ENCODE measurements around the gene EML1. TPM values are rescaled to one million over a fixed set of nuclear protein-coding genes. Genes with fewer than 3 reads are reported as not detected.

EML1 gene
- total and polyA plus RNA-seq, 2 donors from 2014 or later = 7.9 to 35.9 TPM

DNA sequence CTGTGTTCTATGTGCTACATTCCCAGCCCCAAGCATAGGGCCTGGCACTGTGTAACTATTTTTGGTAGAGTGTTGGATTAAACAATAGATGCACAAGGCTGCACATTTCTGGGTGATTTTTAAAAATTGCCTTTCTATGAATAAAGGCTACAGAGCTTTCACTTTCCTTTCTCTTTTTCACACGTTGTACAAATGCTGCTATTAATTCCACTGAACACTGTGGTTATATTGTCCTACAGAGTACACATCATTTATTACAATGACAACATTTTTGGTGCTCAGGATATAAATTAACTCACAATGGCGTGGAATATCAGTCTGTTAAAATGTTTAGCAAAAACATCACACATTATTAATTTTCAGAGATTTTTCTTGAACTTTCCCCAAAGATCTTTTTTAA lies 3.6 kb upstream of the EML1 start:
- Histone ChIP-seq H3K27me3 (ENCODE audit: control insufficient read depth, insufficient read depth, low read length) (no peaks in the 10 kb centered on the region), H3K27ac (ENCODE audit: low read depth in 2 of 2, low read length in 2 of 2) (no peak overlapping the region), H3K9me3 (ENCODE audit: control insufficient read depth in 2 of 3, insufficient read depth in 1 of 3, low read length in 3 of 3) (no peaks in the 10 kb centered on the region), H3K9ac (ENCODE audit: low read length in 3 of 3) (no peak overlapping the region), H3K4me3 (ENCODE audit: low read length in 3 of 3) (no peak overlapping the region), H3K4me1 (ENCODE audit: control insufficient read depth in 2 of 3, insufficient read depth in 2 of 3, low read depth in 1 of 3, low read length in 3 of 3) (peaks cover 0 to 14% (median 0%) of the 10 kb centered on the region in 3 donors), H3K36me3 (ENCODE audit: control insufficient read depth in 2 of 3, insufficient read depth in 3 of 3, low read length in 3 of 3) (no peaks in the 10 kb centered on the region)
- DNase-seq = no peak
- FAIRE-seq = no peak
- TF ChIP-seq CTCF (IDR thresholded peaks at IDR 0.05; ENCODE audit: borderline replicate concordance, extremely low read depth, insufficient read depth) = no peak
- intact Hi-C loops (cut with DNase I) = no loop called here

GRCh38 chr14:99790201-99790977 lies 2.8 kb upstream of the EML1 start:
- intact Hi-C loops (cut with DNase I) = no loop called here
- no peak overlapping the region for H3K4me3 ChIP-seq (ENCODE audit: low read length in 3 of 3)
- H3K9ac ChIP-seq (ENCODE audit: low read length in 3 of 3) = no peak overlapping the region
- H3K9me3 ChIP-seq (ENCODE audit: control insufficient read depth in 2 of 3, insufficient read depth in 1 of 3, low read length in 3 of 3) = no peaks in the 10 kb centered on the region
- H3K36me3 ChIP-seq (ENCODE audit: control insufficient read depth in 2 of 3, insufficient read depth in 3 of 3, low read length in 3 of 3) = no peaks in the 10 kb centered on the region
- DNase-seq = peak in 1 of 5 donors; percentile 15
- H3K27ac ChIP-seq (ENCODE audit: low read depth in 2 of 2, low read length in 2 of 2) = no peak overlapping the region
- no peak for FAIRE-seq
- no peaks in the 10 kb centered on the region for H3K27me3 ChIP-seq (ENCODE audit: control insufficient read depth, insufficient read depth, low read length)
- peaks cover 0 to 14% (median 0%) of the 10 kb centered on the region in 3 donors for H3K4me1 ChIP-seq (ENCODE audit: control insufficient read depth in 2 of 3, insufficient read depth in 2 of 3, low read depth in 1 of 3, low read length in 3 of 3)
- no peak for TF ChIP-seq CTCF (IDR thresholded peaks at IDR 0.05; ENCODE audit: borderline replicate concordance, extremely low read depth, insufficient read depth)

DNA sequence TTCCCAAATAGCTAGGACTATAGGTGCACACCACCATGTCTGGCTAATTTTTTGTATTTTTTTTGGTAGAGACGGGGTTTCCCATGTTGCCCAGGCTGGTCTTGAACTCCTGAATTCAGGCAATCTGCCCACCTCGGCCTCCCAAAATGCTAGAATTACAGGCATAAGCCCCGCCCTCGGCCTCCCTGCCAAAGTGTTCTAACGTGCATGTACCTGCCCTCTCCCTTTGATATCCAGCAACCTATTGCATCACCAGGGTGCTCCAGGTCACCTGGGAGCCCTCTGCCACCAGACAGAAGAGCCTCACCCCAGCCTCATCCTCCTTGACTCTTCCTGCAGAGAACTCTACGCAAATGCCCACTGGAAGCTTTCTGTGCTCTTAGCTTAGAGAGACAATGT lies 2.2 kb upstream of the EML1 start:
- H3K27me3 ChIP-seq (ENCODE audit: control insufficient read depth, insufficient read depth, low read length) = no peaks in the 10 kb centered on the region
- no peak for TF ChIP-seq CTCF (IDR thresholded peaks at IDR 0.05; ENCODE audit: borderline replicate concordance, extremely low read depth, insufficient read depth)
- intact Hi-C loops (cut with DNase I) = no loop called here
- H3K4me3 ChIP-seq (ENCODE audit: low read length in 3 of 3) = no peak overlapping the region
- no peak for FAIRE-seq
- H3K36me3 ChIP-seq (ENCODE audit: control insufficient read depth in 2 of 3, insufficient read depth in 3 of 3, low read length in 3 of 3) = no peaks in the 10 kb centered on the region
- H3K9me3 ChIP-seq (ENCODE audit: control insufficient read depth in 2 of 3, insufficient read depth in 1 of 3, low read length in 3 of 3) = no peaks in the 10 kb centered on the region
- no peak for DNase-seq
- H3K9ac ChIP-seq (ENCODE audit: low read length in 3 of 3) = no peak overlapping the region
- peaks cover 0 to 14% (median 0%) of the 10 kb centered on the region in 3 donors for H3K4me1 ChIP-seq (ENCODE audit: control insufficient read depth in 2 of 3, insufficient read depth in 2 of 3, low read depth in 1 of 3, low read length in 3 of 3)
- peak overlapping the region in 1 of 2 donors; percentile 17 for H3K27ac ChIP-seq (ENCODE audit: low read depth in 2 of 2, low read length in 2 of 2)
